Pulmonary artery endothelial cell (primary cell): ENCODE results near the gene BRSK1. TPM values are rescaled to one million over a fixed set of nuclear protein-coding genes. Genes with fewer than 3 reads are reported as not detected.

Experiments used
- DNase-seq: peaks from one replicate; pipeline ENCODE4 v3.0.0-alpha.2; 2011; ENCODE audit warnings: low read depth, low spot score
- total RNA-seq: library from RNA; depleted of rRNA; stranded (reverse); fragments of >200 nt; gene quantifications from 2 replicates; pipeline ENCODE4 v1.2.3, GENCODE V29; 2014

BRSK1 gene
- total RNA-seq, 1 donor from 2014 or later, result 0.40 TPM

- no peak for DNase-seq
These were observed 9.7 kb upstream of the BRSK1 start for GRCh38 chr19:55273978-55274707.

- DNase-seq, result no peak
These were observed 7.7 kb upstream of the BRSK1 start for GRCh38 chr19:55275851-55276719.

- DNase-seq, result no peak
These were observed 6.9 kb upstream of the BRSK1 start for GRCh38 chr19:55276720-55277430.

DNA sequence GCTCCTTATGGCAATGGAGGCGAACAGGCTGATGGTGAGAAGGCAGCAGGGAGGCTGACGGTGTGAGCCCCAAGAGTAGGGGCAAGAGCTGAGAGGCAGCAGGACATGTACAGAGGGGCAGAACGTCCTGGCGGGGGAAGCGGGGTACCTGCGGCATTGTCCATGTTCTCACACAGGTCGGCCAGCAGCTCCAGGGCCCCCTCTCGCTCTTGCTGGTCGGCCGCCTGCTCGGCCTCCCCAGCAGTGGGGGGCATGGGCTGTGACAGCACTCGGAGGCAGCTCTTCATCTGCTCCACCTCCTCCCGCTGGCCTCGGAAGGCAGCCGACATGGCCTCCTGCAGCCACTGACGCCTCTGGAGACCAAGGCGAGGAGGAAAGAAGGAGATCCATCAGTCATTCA lies 6.3 kb upstream of the BRSK1 start:
- no peak for DNase-seq

- DNase-seq, result no peak
These were observed 5.2 kb upstream of the BRSK1 start for GRCh38 chr19:55278391-55279135.

DNA sequence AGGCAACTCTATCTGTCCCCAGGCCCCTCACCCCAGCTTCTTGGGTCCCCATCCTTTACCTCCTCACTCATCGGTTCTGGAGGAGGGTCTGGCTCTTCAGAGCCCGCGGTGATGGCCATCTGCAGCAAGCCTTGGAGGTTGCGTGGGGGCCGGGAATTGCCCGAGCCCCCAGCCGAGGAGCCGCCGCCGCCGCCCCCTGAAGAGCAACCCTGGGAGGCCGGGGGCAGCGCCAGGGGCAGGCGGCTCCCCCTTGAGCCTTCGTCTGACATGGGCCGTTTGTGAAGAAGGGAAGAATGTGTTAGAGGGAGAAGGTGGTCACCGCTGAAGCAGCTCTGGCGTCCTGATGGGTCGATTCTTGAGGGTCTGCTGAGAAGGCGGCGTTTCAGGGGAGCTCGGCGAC lies 4.5 kb upstream of the BRSK1 start:
- no peak for DNase-seq

DNA sequence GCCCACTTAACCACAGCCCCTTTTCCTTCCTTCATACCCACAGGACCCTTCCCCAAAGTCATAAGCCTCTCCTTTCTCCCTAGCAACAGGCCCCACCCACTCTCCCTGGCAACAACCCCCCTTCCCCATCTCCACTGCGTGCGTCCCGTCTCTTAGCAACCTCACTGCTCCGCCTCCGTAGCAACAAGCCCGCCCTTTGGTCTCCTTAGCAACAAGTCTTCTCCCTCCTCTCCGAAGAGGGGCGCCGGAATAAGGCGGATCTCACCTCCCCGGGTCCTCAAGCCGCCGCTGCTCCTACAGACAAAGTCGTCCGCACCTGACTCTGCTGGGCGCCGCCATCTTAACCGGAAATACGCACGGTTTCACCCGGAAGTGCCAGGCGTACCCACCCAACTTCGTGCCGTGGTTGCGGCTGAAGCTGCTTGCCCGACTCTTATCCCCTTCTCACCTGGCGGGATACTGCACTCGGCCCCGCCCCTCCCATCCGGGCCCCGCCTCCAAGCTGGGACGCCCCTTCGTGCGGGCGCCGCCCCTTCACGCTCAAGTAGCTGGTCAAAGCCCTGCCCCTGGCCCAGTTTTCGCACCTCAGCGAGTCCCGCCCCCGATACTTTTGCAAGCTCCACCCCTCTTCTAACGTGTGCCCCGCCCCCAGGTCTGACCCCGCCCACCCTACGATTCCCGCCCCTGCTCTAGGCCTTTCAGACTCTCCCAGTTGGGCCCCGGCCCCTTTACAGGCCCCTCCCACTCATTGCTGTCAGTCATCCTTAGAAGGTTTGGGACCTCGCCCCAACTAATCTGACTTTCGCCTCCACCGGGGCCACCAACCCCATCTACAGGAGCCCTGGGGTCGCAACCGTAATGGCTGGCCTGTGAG lies 3.8 kb upstream of the BRSK1 start, which contains the start of gene HSPBP1:
HSPBP1 (minus strand) TSS at position 341 of the 874 bp plus-strand sequence. CDS start 502 bp downstream, outside the sequence.
- peak; percentile 49 for DNase-seq

DNA sequence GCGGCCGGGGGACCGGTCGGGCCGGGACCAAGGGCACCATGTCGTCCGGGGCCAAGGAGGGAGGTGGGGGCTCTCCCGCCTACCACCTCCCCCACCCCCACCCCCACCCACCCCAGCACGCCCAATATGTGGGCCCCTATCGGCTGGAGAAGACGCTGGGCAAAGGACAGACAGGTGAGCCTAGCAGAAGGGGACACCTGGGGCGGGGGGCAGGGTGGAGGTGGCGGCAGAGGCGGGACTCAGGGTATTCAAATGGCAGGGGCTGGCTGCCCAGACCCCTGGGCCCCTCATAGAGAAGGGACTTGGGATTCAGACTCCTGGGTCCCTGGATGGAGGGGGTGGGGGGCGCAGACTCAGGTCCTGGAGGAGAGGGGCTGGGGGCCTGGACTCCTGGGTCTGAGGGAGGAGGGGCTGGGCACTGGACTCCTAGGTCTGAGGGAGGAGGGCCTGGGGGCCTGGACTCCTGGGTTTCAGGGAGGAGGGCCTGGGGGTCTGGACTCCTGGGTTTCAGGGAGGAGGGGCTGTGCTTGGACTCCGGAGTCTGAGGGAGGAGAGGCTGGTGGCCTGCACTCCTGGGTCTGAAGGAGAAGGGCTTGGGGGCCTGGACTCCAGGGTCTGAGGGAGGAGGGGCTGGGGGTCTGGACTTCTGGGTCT lies 735 bp downstream of the BRSK1 start:
- DNase-seq, result no peak

- no peak for DNase-seq
These were observed 1.6 kb downstream of the BRSK1 start for GRCh38 chr19:55285229-55285890.

DNA sequence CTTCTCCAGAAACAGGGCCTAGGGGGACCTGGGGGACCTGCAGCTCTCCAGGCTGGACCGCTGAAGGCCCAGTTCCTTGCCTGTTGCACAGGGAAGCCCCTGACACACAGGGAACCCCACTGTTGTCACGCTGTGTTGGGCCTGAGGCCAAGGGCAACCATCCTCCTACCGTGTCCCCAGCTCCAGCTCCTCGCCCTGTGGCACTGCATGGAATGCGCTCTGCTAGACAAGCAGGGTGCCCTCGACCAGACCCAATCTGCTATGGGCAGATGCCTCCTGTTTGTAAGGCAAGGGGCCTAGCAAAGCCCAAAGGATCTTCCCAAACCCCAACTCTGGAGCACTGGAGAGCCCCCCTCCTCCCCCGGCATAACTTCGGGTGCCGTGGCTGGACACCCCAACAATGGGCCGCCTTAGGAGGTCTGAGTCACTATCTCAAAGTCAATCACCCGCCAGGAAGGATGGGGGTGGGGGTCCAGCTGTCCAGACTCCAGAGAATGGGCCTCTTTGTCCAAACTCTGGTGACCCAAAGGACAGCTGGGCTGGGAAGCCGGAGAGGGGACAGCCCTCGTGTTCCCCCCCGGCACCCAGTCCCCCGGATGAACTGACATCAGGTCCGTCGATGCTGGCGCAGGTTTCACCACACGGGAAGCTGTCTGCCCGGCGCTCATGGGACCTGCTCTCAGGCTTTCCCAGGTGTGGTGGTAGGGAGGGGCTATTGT lies 3.7 kb downstream of the BRSK1 start:
- no peak for DNase-seq

- no peak for DNase-seq
These were observed 5.5 kb downstream of the BRSK1 start for GRCh38 chr19:55289117-55289796.

- DNase-seq, result no peak
These were observed 13.5 kb downstream of the BRSK1 start for GRCh38 chr19:55297267-55297666.

GRCh38 chr19:55299991-55300390 lies 16.2 kb downstream of the BRSK1 start:
- no peak for DNase-seq

DNA sequence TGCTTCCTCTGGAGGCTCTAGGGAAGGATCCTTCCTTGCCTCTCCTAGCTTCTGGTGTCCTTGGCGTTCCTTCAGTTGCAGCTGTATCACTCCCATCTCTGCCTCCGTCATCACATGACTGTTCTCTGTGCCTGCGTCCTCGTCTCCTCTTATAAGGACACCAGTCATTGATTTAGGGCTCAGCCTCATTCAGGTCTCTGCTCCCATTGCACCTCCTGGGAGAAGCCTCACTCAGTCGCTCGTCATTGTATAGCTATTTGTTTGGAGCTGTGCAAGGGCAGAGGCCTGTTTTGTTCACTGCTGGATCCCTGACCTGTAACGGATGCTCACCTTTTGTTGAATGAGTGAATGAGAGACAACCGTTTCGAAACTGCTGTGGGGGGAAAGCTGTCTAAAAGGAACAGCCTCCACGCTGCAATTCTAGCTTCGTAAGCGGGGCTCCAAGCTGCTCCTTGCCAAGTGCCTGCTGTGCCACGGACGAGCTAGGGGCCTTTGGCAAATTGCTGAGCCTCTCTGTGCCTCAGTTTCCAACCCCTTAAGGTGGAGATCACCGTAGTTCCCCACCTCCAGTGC lies 17.2 kb downstream of the BRSK1 start:
- no peak for DNase-seq

GRCh38 chr19:55301459-55302317 lies 17.9 kb downstream of the BRSK1 start:
- DNase-seq, result no peak

DNA sequence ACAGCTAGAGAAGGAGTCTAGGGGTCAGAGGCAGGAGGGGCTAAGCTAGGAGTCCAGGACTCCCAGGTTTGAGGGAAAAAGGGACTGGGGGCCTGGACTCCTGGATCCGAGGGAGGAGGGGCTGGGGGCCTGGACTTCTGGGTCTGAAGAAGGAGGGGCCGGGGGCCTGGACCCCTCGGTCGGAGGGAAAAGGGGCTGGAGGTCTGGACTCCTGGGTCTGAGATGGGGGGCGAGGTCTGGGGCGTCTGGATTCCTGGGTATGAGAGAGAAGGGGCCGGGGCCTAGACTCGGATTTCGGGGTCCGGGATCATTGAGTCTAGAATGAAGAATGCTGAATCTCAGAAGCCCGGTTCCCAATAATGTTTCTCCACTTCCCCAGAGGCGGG lies 18.5 kb downstream of the BRSK1 start:
- DNase-seq, result no peak

GRCh38 chr19:55303477-55303876 lies 19.7 kb downstream of the BRSK1 start:
- no peak for DNase-seq
